Measurements from ENCODE around the gene RARA.

The RARA gene

GRCh38 chr17:40404003-40404402, 95.0 kb downstream of the RARA start:
- Histone ChIP-seq H3K9ac (no peak overlapping the region), H3K4me1 (ENCODE audit: low read depth, poor library complexity, severe bottlenecking) (no peaks in the 10 kb centered on the region), H4K20me1 (ENCODE audit: insufficient read depth) (0 out of 2 replicates have a peak, but pooled peaks cover 5% of the 10 kb centered on the region), H3K27me3 (ENCODE audit: insufficient read depth, low read depth) (no peaks in the 10 kb centered on the region), H2AFZ (ENCODE audit: low read depth) (no peak overlapping the region), H3K79me2 (ENCODE audit: insufficient read depth, low read depth) (no peaks in the 10 kb centered on the region), H3K4me3 (IDR thresholded peaks at IDR 0.05; ENCODE audit: insufficient read depth, low read depth, low read length) (no peak overlapping the region), H3K36me3 (ENCODE audit: insufficient read depth) (peaks cover 52% of the 10 kb centered on the region), H3K4me2 (no peak overlapping the region), H3K27ac (no peak overlapping the region)
- no peak for TF ChIP-seq CTCF (conservative IDR thresholded peaks at IDR 0.05; ENCODE audit: low read depth, low read length)

All from KMS-11 (cell line).